ENCODE data around the gene SCAMP4. TPM values are rescaled to one million over a fixed set of nuclear protein-coding genes. Genes with fewer than 3 reads are reported as not detected.

SCAMP4 gene
- total and polyA plus RNA-seq, 2 experiments from 2014 or later = 53.7 to 62.5 TPM

DNA sequence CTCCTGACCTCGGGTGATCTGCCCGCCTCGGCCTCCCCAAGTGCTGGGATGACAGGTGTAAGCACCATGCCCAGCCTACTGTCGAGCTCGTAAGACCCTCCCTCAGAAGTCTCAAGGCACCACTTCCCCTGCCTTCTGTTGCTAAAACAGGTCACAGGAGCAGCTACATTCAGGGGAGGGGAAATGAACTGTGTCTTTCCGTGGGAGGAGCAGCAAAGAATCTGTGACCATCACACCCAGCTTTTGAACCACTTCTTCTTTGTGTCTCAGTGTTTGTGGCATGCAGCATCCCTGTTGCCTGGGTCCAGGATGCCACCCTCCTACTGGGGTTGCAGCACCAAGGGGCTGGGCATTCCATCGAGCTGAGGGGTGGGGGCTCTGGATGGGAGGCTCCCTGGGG lies 28.0 kb downstream of the SCAMP4 start:
- H3K4me1 ChIP-seq (ENCODE audit: low read depth) = peaks cover 3% of the 10 kb centered on the region
- H3K27me3 ChIP-seq = no peaks in the 10 kb centered on the region
- H3K4me3 ChIP-seq = no peak overlapping the region
- DNase-seq (ENCODE audit: low read depth in 1 of 2, low spot score in 1 of 2) = no peak
- H3K36me3 ChIP-seq = no peaks in the 10 kb centered on the region
- no peak for TF ChIP-seq CTCF (IDR thresholded peaks at IDR 0.05; ENCODE audit: low read depth, low read length)
- H3K27ac ChIP-seq = no peak overlapping the region
- H3K9me3 ChIP-seq (ENCODE audit: low read depth) = no peaks in the 10 kb centered on the region

DNA sequence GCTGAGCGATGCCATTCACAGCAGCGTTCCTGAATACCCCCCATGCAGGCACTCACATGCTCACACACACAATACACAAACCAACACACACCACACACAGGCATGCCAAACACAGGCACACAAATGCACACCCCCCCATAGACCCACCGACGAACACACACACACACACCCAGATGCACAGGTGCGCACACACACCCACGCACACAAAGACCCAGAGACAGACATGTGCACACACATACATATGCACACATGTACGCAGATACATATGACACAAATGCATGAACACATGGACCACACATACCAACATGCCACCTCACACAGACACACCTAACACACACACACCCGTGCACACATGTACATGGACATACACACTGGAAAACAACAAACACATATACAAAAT lies 28.7 kb downstream of the SCAMP4 start:
- H3K27ac ChIP-seq = no peak overlapping the region
- H3K27me3 ChIP-seq = no peaks in the 10 kb centered on the region
- peaks cover 3% of the 10 kb centered on the region for H3K4me1 ChIP-seq (ENCODE audit: low read depth)
- no peaks in the 10 kb centered on the region for H3K9me3 ChIP-seq (ENCODE audit: low read depth)
- H3K4me3 ChIP-seq = no peak overlapping the region
- H3K36me3 ChIP-seq = no peaks in the 10 kb centered on the region
- TF ChIP-seq CTCF (IDR thresholded peaks at IDR 0.05; ENCODE audit: low read depth, low read length) = no peak
- no peak for DNase-seq (ENCODE audit: low read depth in 1 of 2, low spot score in 1 of 2)

DNA sequence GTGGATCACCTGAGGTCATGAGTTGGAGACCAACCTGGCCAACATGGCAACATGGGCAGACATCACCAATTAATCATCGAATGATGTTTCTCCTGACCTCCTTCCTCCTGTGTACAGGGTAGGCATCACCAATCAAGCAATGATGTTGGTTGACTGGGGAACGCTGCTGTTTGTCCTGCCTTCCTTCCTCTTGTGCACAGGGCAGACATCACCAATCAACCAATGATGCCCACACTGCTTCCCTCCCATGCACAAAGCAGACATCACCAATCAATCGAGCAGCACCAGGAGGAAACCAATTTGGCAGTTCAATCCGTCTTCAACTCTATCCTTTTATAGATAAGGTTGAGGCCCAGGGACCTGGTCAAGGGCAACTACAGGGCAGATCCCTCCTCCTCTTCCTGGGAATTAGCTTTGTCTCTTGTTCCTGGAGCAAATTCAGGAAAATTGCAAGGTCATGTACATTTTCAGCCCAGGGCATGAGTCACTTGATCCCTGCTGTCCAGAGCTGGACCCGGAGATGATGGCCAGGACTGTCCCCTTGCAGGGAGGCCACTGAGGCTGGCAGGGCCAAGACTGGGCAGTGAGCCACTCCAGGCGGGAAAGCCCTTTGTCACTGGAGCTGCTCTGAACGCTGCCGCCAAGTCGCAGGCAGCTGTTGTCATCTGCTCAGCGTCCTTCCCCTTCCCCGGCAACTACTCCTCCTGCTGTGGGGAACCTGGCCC lies 30.4 kb downstream of the SCAMP4 start:
- Histone ChIP-seq H3K27ac (no peak overlapping the region), H3K4me1 (ENCODE audit: low read depth) (peaks cover 5% of the 10 kb centered on the region), H3K27me3 (no peaks in the 10 kb centered on the region), H3K36me3 (no peaks in the 10 kb centered on the region), H3K9me3 (ENCODE audit: low read depth) (no peaks in the 10 kb centered on the region), H3K4me3 (no peak overlapping the region)
- no peak for TF ChIP-seq CTCF (IDR thresholded peaks at IDR 0.05; ENCODE audit: low read depth, low read length)
- peak in 1 of 2 donors; percentile 61 for DNase-seq (ENCODE audit: low read depth in 1 of 2, low spot score in 1 of 2)

DNA sequence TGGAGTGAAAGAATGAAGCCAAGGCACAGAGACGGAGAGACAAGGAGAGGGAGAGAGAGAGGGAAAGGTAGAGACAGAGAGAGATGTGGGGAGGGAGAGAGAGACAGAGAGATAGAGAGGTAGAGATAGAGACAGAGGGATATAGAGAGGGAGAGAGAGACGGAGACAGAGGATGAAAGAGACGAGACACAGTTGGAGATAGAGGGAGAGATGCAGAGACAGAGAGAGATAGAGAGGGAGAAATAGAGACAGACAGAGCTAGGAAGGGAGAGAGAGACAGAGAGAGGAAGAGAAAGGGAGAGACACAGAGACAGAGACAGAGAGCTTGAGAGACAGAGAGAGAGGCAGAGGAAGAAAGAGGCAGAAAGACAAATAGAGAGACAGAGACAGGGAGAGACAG lies 31.2 kb downstream of the SCAMP4 start:
- no peaks in the 10 kb centered on the region for H3K9me3 ChIP-seq (ENCODE audit: low read depth)
- H3K36me3 ChIP-seq = no peaks in the 10 kb centered on the region
- H3K4me3 ChIP-seq = no peak overlapping the region
- TF ChIP-seq CTCF (IDR thresholded peaks at IDR 0.05; ENCODE audit: low read depth, low read length) = no peak
- peaks cover 5% of the 10 kb centered on the region for H3K4me1 ChIP-seq (ENCODE audit: low read depth)
- no peak overlapping the region for H3K27ac ChIP-seq
- no peaks in the 10 kb centered on the region for H3K27me3 ChIP-seq
- no peak for DNase-seq (ENCODE audit: low read depth in 1 of 2, low spot score in 1 of 2)

DNA sequence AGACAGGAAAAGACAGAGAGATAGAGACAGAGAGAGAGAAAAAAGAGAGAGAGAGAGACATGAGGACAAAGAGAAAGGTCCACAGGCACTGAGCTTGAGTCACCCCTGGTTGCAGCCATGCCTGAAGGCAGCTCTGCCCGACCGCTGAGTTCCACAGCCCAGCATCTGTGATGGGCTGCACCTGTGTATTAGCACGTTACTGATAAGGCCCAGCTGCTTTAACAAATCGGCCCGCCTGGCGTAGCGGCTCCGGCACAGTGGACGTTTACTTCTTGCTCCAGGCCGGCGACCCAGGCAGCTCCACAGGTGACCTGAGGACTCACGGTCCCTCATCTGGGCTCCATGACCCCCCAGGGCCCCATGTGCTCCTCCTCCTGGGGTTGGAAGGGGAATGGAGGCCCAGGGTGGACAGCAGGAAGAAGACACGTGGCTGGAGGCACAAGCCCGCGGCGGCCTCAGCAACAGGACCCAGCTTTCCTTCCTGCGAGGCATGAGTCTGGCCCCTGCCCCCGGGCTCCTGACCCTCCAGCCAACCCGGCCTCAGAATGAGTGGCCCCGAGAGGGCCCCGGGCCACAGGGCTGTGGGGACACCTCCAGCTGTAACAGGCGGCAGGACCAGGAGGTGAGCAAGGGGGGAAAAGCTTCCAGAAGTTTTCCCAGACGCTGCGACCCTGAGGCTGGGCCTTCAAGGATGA lies 31.9 kb downstream of the SCAMP4 start:
- no peak overlapping the region for H3K4me3 ChIP-seq
- DNase-seq (ENCODE audit: low read depth in 1 of 2, low spot score in 1 of 2) = no peak
- H3K4me1 ChIP-seq (ENCODE audit: low read depth) = peaks cover 5% of the 10 kb centered on the region
- no peaks in the 10 kb centered on the region for H3K36me3 ChIP-seq
- H3K27ac ChIP-seq = no peak overlapping the region
- no peaks in the 10 kb centered on the region for H3K9me3 ChIP-seq (ENCODE audit: low read depth)
- no peaks in the 10 kb centered on the region for H3K27me3 ChIP-seq
- TF ChIP-seq CTCF (IDR thresholded peaks at IDR 0.05; ENCODE audit: low read depth, low read length) = no peak
